ENCODE results near the gene SUMO2.
"Not testable (repeated sequence)": the region's sequence is repeated elsewhere in the genome, so short reads cannot be mapped to it uniquely, and the experiment has no call there.

SUMO2 gene

DNA sequence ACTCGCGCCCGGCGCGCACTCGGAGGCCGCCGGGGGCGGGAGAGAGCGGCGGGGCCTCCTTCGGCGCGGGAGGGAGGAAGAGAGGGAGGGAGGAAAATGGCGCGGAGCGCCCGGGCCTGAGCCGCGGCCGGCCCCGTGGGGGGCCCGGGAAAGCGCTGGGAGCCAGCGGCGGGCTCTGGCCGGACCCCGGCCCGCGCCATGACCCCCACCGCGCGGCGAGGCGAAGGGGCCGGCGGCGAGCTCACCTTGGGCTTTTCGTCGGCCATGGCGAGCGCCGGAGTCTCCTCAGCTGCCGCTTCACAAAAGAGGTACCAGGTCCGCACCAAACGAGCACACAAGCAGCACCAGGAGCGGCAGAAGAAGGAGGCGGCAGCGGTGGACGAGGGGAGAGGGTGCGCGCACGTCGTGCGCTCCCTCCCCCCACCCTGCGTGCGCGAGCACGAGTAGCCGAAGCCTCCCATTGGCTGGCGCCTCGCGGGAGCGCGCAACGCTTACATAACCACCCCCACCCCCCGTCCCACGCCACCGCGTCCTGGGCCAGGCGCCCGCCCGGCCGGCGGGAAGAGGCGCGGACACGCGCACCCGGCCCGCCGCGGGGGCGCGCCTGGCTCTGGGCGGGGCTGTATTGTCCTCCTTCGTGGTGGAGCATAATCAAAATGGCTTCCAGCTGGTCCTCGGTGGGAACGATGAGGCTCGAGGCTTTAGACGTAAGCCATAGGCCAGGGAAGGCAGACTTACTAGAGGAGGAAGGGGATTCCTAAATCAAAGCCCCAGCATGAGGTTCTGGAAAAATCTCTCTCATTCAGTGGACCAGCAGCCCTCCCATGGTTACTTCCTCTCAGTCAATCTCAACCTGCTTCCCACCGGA, at the start of gene SUMO2:
Gene SUMO2 (minus strand): TSS at position 391 of the 868 bp plus-strand sequence. CDS start 125 bp downstream, at position 266.
- DNase-seq (ENCODE audit: low read depth in 1 of 2, low spot score in 1 of 2), result peak; percentile 95 to 98
- in situ Hi-C loops (cut with HindIII; ENCODE audit: low pct_unique_long_range_greater_than_20kb, low sequenced_read_pairs), result no loop called here
- no peak for TF ChIP-seq JUND (IDR thresholded peaks at IDR 0.05; ENCODE audit: low read depth)

DNA sequence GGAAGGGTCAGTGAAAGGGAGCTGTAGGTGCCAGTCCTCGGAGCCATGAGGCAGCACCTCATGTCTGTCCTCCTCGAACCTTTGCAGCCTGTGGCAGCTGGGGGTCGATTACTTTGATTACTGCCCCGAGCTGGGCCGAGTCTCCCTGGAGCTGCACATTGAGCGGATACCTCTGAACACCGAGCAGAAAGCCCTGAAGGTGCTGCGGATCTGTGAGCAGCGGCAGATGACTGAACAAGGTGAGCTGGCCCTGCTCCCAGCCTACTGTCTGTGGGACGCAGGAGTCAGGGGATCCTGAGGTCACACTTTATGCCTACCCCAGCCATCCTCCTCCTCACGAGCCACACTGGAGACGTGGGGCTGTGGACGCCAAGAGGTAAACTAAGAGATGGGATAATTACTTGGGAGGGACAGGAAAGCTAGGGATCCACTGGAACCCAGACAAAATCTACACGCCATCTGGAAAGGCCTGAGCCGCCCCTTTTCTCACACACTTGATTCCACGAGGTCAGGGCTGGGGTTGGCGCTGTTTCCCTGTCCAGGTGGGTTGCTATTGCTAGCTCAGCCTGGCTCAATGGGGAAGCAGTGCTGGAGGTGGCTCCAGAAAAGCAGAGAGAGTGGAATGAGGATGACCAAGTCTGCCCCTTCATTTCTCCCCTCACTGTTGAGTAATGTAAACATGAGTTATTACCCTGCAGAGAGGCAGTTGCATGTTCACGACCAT, 49.1 kb upstream of the SUMO2 start:
- in situ Hi-C loops (cut with HindIII; ENCODE audit: low pct_unique_long_range_greater_than_20kb, low sequenced_read_pairs), result no loop called here
- no peak for DNase-seq (ENCODE audit: low read depth in 1 of 2, low spot score in 1 of 2)
- no peak for TF ChIP-seq JUND (IDR thresholded peaks at IDR 0.05; ENCODE audit: low read depth)

DNA sequence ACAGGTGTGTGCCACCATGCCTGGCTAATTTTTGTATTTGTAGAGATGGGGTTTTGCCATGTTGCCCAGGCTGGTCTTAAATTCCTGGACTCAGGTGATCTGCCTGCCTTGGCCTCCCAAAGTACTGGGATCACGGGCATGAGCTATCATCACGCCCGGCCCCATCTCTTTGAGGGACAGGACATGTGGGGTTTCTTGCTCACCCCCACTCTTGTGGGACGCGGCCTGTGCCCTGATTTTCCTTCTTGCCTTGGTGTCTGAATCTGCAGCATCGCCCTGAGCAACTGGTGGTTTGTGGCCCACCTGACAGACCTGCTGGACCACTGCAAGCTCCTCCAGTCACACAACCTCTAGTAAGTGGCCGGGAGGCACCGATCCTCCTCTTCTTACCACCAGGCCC, 48.3 kb upstream of the SUMO2 start:
- no peak for TF ChIP-seq JUND (IDR thresholded peaks at IDR 0.05; ENCODE audit: low read depth)
- in situ Hi-C loops (cut with HindIII; ENCODE audit: low pct_unique_long_range_greater_than_20kb, low sequenced_read_pairs), result no loop called here
- no peak for DNase-seq (ENCODE audit: low read depth in 1 of 2, low spot score in 1 of 2)

DNA sequence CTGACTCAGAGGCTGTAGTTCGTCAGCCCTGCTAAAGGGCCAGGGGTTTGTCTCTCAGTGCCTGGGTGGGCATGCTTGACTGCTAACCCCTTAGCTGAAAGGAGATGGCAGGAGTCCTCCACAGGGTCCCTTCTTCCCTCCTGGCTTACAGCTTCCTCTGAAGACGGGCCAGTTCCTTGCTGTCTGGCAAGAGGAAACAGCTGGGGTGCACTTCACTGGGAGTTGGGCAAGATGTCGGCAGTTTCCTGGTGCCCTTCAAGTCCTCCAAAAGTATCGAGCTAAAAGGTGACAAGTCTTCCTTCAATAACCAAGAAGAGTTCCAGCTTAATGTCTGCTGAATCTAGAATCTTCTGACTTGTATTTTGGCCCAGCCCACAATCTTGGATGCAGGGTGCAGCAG, 46.1 kb upstream of the SUMO2 start:
- DNase-seq (ENCODE audit: low read depth in 1 of 2, low spot score in 1 of 2), result no peak
- in situ Hi-C loops (cut with HindIII; ENCODE audit: low pct_unique_long_range_greater_than_20kb, low sequenced_read_pairs), result no loop called here
- TF ChIP-seq JUND (IDR thresholded peaks at IDR 0.05; ENCODE audit: low read depth), result no peak

DNA sequence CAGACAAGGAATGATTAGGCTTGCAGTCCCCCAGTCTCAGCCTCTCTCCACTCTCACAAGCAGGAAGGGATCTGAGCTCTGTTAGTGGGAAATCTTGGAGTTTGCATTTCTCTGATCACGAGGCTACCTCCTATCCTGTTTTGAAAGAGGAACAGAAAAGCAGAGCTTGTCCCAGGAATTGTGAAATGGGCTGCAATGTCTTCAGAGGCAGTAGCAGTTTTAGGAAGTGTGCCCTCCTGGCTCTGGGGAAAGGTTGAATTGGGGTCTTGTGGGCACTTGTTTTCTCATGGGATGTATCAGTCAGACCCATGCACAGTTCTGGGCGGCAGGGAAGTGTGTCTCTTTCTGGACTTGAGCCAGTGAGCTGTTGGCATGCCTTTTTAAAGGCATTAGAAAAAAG, 45.5 kb upstream of the SUMO2 start:
- DNase-seq (ENCODE audit: low read depth in 1 of 2, low spot score in 1 of 2), result no peak
- in situ Hi-C loops (cut with HindIII; ENCODE audit: low pct_unique_long_range_greater_than_20kb, low sequenced_read_pairs), result no loop called here
- no peak for TF ChIP-seq JUND (IDR thresholded peaks at IDR 0.05; ENCODE audit: low read depth)

DNA sequence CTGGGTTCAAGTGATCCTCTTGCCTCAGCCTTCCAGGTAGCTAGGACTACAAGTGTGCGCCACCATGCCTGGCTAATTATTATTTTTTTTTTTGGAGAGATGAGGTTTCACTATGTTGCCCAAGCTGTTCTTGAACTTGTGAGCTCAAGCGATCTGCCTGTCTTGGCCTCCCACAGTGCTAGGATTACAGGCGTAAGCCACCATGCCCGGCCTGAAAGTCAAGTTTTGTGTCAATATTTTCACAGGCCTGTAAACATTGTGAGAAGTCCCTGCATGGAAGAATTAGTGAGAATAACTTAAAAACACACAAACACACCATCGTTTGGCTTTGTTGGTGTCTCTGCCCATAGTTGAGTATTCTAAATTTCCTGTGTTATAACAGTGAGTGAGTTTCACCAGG, 45.0 kb upstream of the SUMO2 start:
- TF ChIP-seq JUND (IDR thresholded peaks at IDR 0.05; ENCODE audit: low read depth), result no peak
- in situ Hi-C loops (cut with HindIII; ENCODE audit: low pct_unique_long_range_greater_than_20kb, low sequenced_read_pairs), result no loop called here
- peak in 1 of 2 experiments; percentile 87 for DNase-seq (ENCODE audit: low read depth in 1 of 2, low spot score in 1 of 2)

DNA sequence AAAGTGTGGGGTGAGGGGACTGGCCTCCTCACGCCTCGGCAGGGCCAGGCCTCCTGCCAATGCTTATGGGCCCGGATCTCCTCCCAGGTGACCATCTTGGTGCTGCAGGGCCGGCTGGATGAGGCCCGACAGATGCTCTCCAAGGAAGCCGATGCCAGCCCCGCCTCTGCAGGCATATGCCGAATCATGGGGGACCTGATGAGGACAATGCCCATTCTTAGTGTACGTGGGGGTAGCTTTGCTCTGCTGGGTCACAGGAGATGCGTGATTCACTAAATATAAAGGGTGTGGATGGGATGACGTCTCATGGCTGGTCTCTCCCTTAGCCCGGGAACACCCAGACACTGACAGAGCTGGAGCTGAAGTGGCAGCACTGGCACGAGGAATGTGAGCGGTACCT, 42.3 kb upstream of the SUMO2 start:
- in situ Hi-C loops (cut with HindIII; ENCODE audit: low pct_unique_long_range_greater_than_20kb, low sequenced_read_pairs), result no loop called here
- no peak for TF ChIP-seq JUND (IDR thresholded peaks at IDR 0.05; ENCODE audit: low read depth)
- no peak for DNase-seq (ENCODE audit: low read depth in 1 of 2, low spot score in 1 of 2)

DNA sequence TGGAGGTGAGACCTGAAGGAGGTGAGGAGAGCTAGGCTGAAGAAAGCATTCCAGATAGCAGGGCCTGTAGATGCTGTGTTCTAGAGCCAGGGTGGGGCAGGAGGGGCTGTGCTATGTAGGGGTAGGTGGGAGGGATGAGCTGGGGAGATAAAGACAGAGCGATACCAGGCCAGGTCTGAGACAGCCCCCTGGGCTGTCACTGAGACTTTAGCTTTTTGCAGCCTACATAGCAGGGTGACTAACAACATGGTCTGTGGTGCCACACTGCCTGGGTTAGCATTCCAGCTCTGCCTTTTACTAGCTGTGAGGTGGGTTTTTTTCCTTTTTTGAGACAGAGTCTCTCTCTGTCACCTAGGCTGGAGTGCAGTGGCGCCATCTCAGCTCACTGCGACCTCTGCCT, 37.1 kb upstream of the SUMO2 start:
- in situ Hi-C loops (cut with HindIII; ENCODE audit: low pct_unique_long_range_greater_than_20kb, low sequenced_read_pairs), result no loop called here
- no peak for TF ChIP-seq JUND (IDR thresholded peaks at IDR 0.05; ENCODE audit: low read depth)
- DNase-seq (ENCODE audit: low read depth in 1 of 2, low spot score in 1 of 2), result no peak

DNA sequence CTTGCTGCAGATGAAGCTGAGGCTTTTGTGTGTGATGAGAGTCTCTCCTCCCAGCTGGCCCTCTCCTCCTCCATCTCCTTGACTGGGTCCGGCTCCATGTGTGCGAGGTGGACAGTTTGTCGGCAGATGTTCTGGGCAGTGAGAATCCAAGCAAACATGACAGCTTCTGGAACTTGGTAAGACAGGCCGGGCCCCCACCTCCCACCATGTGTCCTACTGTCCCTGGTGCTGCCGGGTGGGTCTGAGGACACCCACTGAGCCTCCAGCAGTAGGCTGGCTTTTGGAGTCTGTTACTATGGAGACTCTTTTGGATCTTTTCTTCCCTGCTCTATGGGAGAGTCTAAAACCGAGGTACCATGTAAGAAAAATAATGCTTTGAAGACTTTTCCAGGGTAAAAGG, 35.4 kb upstream of the SUMO2 start:
- TF ChIP-seq JUND (IDR thresholded peaks at IDR 0.05; ENCODE audit: low read depth), result no peak
- no peak for DNase-seq (ENCODE audit: low read depth in 1 of 2, low spot score in 1 of 2)
- in situ Hi-C loops (cut with HindIII; ENCODE audit: low pct_unique_long_range_greater_than_20kb, low sequenced_read_pairs), result no loop called here

DNA sequence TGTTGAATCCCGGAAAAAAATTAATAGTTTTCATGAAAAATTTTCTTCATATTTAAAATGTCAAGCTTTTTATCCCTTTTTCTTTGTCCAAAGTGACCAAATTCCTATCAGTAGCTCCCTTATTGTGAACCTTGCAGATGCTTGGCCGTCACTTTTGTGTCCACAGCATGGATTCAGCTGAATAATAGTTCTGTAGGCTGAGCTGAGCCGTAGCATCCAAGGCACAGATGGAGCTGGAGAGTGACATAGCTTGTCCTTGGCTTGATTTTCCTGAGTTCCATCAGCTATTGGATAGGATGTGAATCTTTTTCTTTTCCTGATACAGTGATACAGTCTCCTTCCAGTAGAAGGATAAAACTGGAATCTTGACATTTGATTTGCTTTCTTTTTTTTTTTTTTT, 26.3 kb upstream of the SUMO2 start:
- TF ChIP-seq JUND (IDR thresholded peaks at IDR 0.05; ENCODE audit: low read depth), result no peak
- DNase-seq (ENCODE audit: low read depth in 1 of 2, low spot score in 1 of 2), result no peak
- in situ Hi-C loops (cut with HindIII; ENCODE audit: low pct_unique_long_range_greater_than_20kb, low sequenced_read_pairs), result no loop called here

DNA sequence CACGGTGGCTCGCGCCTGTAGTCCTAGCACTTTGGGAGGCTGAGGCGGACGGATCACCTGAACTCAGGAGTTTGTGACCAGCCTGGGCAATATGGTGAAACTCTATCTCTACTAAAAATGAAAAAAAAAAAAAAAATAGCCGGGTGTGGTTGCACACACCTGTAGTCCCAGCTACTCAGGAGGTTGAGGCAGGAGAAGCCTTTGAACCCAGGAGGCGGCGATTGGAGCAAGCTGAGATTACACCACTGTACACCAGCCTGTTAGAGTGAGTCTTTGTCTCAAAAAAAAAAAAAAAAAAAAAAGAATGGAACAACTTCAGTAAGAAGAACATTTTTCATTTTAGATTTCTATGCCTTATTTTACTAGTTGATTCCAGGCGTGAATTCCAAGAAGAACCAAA, 25.4 kb upstream of the SUMO2 start:
- in situ Hi-C loops (cut with HindIII; ENCODE audit: low pct_unique_long_range_greater_than_20kb, low sequenced_read_pairs), result no loop called here
- no peak for DNase-seq (ENCODE audit: low read depth in 1 of 2, low spot score in 1 of 2)
- no peak for TF ChIP-seq JUND (IDR thresholded peaks at IDR 0.05; ENCODE audit: low read depth)

DNA sequence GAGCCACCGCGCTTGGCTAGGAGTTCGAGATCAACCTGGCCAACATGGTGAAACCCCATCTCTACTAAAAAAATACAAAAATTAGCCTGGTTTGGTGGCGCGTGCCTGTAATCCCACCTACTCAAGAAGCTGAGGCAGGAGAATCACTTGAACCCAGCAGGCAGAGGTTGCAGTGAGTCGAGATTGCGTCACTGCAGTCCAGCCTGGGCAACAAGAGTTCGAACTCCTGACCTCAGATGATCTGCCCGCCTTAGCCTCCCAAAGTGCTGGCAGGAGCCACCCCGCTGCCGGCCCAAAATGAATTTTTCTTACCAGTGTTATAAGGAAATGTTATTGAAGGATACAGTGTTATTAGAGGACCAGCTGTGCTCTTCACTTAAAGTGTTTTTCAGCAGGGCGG, 25.0 kb upstream of the SUMO2 start:
- TF ChIP-seq JUND (IDR thresholded peaks at IDR 0.05; ENCODE audit: low read depth), result no peak
- no peak for DNase-seq (ENCODE audit: low read depth in 1 of 2, low spot score in 1 of 2)
- in situ Hi-C loops (cut with HindIII; ENCODE audit: low pct_unique_long_range_greater_than_20kb, low sequenced_read_pairs), result no loop called here

DNA sequence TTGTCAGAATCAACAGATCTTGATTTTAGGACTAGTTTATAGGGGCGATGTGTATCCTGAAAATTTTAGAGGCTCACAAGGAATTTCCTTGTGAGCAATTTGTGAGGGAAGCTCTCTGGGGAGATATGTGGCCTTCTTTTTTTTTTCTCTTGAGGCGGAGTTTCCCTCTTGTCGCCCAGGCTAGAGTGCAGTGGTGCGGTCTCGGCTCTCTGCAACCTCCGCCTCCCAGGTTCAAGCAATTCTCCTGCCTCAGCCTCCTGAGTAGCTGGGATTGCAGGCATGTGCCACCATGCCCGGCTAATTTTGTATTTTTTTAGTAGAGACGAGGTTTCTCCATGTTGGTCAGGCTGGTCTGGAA, 24.3 kb upstream of the SUMO2 start:
- DNase-seq (ENCODE audit: low read depth in 1 of 2, low spot score in 1 of 2); in situ Hi-C loops (cut with HindIII; ENCODE audit: low pct_unique_long_range_greater_than_20kb, low sequenced_read_pairs): not testable (repeated sequence)

Measured in T47D (cell line).